ENCODE measurements around the gene PLCH1. TPM values are rescaled to one million over a fixed set of nuclear protein-coding genes. Genes with fewer than 3 reads are reported as not detected.
A peak's percentile ranks its signal among the peaks of the same experiment; 100 is the strongest.

PLCH1 gene
- total RNA-seq, 1 donor from 2014 or later: 1.3 TPM

GRCh38 chr3:155494332-155494731 lies 250.5 kb downstream of the PLCH1 start:
- Mint-ChIP-seq H3K4me1 (no peaks in the 10 kb centered on the region), H3K9me3 (no peaks in the 10 kb centered on the region), H3K27me3 (ENCODE audit: low read depth) (no peaks in the 10 kb centered on the region), H3K36me3 (no peaks in the 10 kb centered on the region), H3K27ac (no peak overlapping the region), H3K4me3 (no peak overlapping the region)
- no peak for DNase-seq (ENCODE audit: low spot score in 2 of 2, unreplicated experiment in 2 of 2)
- TF ChIP-seq, protein P1, sequence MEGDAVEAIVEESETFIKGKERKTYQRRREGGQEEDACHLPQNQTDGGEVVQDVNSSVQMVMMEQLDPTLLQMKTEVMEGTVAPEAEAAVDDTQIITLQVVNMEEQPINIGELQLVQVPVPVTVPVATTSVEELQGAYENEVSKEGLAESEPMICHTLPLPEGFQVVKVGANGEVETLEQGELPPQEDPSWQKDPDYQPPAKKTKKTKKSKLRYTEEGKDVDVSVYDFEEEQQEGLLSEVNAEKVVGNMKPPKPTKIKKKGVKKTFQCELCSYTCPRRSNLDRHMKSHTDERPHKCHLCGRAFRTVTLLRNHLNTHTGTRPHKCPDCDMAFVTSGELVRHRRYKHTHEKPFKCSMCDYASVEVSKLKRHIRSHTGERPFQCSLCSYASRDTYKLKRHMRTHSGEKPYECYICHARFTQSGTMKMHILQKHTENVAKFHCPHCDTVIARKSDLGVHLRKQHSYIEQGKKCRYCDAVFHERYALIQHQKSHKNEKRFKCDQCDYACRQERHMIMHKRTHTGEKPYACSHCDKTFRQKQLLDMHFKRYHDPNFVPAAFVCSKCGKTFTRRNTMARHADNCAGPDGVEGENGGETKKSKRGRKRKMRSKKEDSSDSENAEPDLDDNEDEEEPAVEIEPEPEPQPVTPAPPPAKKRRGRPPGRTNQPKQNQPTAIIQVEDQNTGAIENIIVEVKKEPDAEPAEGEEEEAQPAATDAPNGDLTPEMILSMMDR (IDR thresholded peaks at IDR 0.05; ENCODE audit: unreplicated experiment): no peak

- Mint-ChIP-seq H3K4me3 (no peak overlapping the region), H3K36me3 (no peaks in the 10 kb centered on the region), H3K9me3 (no peaks in the 10 kb centered on the region), H3K27ac (no peak overlapping the region), H3K4me1 (no peaks in the 10 kb centered on the region), H3K27me3 (ENCODE audit: low read depth) (no peaks in the 10 kb centered on the region)
- TF ChIP-seq, protein P1 (IDR thresholded peaks at IDR 0.05; ENCODE audit: unreplicated experiment): no peak
- DNase-seq (ENCODE audit: low spot score in 2 of 2, unreplicated experiment in 2 of 2): no peak
Measured at GRCh38 chr3:155492841-155493240, 252.0 kb downstream of the PLCH1 start.

DNA sequence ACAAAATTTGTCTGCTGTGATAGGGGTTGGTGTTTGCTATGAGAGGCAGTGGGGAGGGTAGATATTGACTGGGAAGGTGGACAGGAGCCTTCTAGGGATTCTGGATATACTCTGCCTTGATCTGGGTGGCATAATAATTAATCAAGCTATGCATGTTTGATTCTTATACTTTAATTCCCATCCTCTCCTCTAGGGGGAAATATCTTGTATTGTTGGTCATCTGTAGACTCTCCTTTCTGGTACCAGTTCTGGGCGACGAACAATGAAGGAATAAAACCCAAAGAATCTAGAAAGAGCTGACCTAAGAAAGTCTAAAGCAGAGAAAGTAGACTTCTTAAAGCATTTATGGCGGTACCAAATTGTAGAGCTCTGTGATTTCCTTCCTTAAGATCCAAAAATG lies 253.2 kb downstream of the PLCH1 start:
- TF ChIP-seq, protein P1 (IDR thresholded peaks at IDR 0.05; ENCODE audit: unreplicated experiment): peak; percentile 23
- Mint-ChIP-seq H3K36me3 (no peaks in the 10 kb centered on the region), H3K27me3 (ENCODE audit: low read depth) (no peaks in the 10 kb centered on the region), H3K27ac (no peak overlapping the region), H3K9me3 (no peaks in the 10 kb centered on the region), H3K4me1 (no peaks in the 10 kb centered on the region), H3K4me3 (no peak overlapping the region)
- no peak for DNase-seq (ENCODE audit: low spot score in 2 of 2, unreplicated experiment in 2 of 2)

DNA sequence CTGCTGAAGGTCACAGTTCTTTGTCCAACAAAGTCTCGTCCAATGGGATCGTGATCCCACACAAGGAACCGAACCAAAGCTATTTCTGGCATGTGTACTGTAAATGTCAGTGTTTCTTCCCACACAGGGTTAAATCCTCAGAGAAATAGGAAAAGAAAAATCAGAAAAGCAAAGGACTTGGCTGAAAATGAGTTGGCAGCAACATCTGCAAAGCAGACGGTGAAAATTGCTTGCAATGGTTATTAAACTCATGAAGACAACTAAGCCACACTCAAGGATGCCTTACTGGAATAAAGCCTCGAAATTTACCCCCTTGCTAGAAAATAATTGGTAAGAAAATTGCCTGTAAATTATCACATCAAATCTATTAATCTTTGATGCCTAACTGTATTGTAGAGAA lies 256.2 kb downstream of the PLCH1 start:
- H3K4me3 Mint-ChIP-seq: no peak overlapping the region
- no peaks in the 10 kb centered on the region for H3K27me3 Mint-ChIP-seq (ENCODE audit: low read depth)
- H3K9me3 Mint-ChIP-seq: no peaks in the 10 kb centered on the region
- TF ChIP-seq, protein P1 (IDR thresholded peaks at IDR 0.05; ENCODE audit: unreplicated experiment): no peak
- H3K4me1 Mint-ChIP-seq: no peaks in the 10 kb centered on the region
- DNase-seq (ENCODE audit: low spot score in 2 of 2, unreplicated experiment in 2 of 2): no peak
- no peaks in the 10 kb centered on the region for H3K36me3 Mint-ChIP-seq
- H3K27ac Mint-ChIP-seq: no peak overlapping the region

- no peak for DNase-seq (ENCODE audit: low spot score in 2 of 2, unreplicated experiment in 2 of 2)
- H3K36me3 Mint-ChIP-seq: no peaks in the 10 kb centered on the region
- H3K9me3 Mint-ChIP-seq: no peaks in the 10 kb centered on the region
- no peak overlapping the region for H3K4me3 Mint-ChIP-seq
- TF ChIP-seq, protein P1 (IDR thresholded peaks at IDR 0.05; ENCODE audit: unreplicated experiment): no peak
- H3K4me1 Mint-ChIP-seq: no peaks in the 10 kb centered on the region
- H3K27ac Mint-ChIP-seq: no peak overlapping the region
- H3K27me3 Mint-ChIP-seq (ENCODE audit: low read depth): no peaks in the 10 kb centered on the region
Measured at GRCh38 chr3:155485897-155486296, 259.0 kb downstream of the PLCH1 start.

DNA sequence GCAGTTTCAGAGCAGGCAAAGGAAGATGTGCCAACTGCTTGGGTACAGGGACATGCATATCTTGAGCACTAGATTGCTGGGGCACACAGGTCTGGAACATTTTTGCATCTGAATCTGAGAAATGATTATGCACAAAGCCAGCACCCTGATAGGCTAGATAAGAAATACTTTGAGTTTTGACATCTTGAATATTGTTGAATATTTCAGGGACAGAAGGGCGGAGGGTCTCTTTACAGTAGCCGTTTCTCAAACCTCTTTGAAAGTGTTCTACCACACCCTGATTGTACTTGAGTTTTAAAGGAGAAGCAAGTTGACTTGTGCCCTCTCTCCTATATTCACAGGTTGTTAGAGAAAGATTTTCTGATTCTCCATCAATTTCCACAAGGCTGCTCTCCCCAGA lies 263.3 kb downstream of the PLCH1 start:
- DNase-seq (ENCODE audit: low spot score in 2 of 2, unreplicated experiment in 2 of 2): no peak
- H3K9me3 Mint-ChIP-seq: peaks cover 15% of the 10 kb centered on the region
- no peak overlapping the region for H3K4me3 Mint-ChIP-seq
- no peaks in the 10 kb centered on the region for H3K36me3 Mint-ChIP-seq
- TF ChIP-seq, protein P1 (IDR thresholded peaks at IDR 0.05; ENCODE audit: unreplicated experiment): no peak
- no peak overlapping the region for H3K27ac Mint-ChIP-seq
- H3K27me3 Mint-ChIP-seq (ENCODE audit: low read depth): no peaks in the 10 kb centered on the region
- H3K4me1 Mint-ChIP-seq: no peaks in the 10 kb centered on the region

Data from mesothelial cell of epicardium (in vitro differentiated cells).